Right renal pelvis (tissue), 4 donors: ENCODE results near the gene PPP2R2C. TPM values are rescaled to one million over a fixed set of nuclear protein-coding genes. Genes with fewer than 3 reads are reported as not detected.

Source experiments
- DNase-seq, 4 donors: peaks; one replicate each; pipeline ENCODE4 v3.0.0-alpha.2; 2013; ENCODE audit warnings: low read depth in 4 of 4, low spot score in 3 of 4, missing footprints in 1 of 4
- polyA plus RNA-seq, 4 donors: library from polyadenylated mRNA; unstranded; fragments of 120-200 nt; gene quantifications; one replicate each; pipeline ENCODE4 v1.2.1, GENCODE V29; 2013; ENCODE audit not compliant: insufficient read length in 4 of 4

PPP2R2C gene
- polyA plus RNA-seq, 4 donors = 0.30 to 0.71 (median 0.37) TPM

- DNase-seq = no peak
Measured at GRCh38 chr4:6294705-6295421, 177.6 kb downstream of the PPP2R2C start.

GRCh38 chr4:6293661-6294060 lies 178.8 kb downstream of the PPP2R2C start:
- DNase-seq = no peak

GRCh38 chr4:6293097-6293445 lies 179.3 kb downstream of the PPP2R2C start:
- no peak for DNase-seq

GRCh38 chr4:6292376-6293096 lies 179.9 kb downstream of the PPP2R2C start:
- no peak for DNase-seq

- no peak for DNase-seq
Measured at GRCh38 chr4:6291784-6292297, 180.6 kb downstream of the PPP2R2C start.

GRCh38 chr4:6290769-6291547 lies 181.5 kb downstream of the PPP2R2C start:
- no peak for DNase-seq

GRCh38 chr4:6290256-6290655 lies 182.2 kb downstream of the PPP2R2C start:
- DNase-seq = no peak

GRCh38 chr4:6288871-6289270 lies 183.5 kb downstream of the PPP2R2C start:
- no peak for DNase-seq

GRCh38 chr4:6288342-6288741 lies 184.1 kb downstream of the PPP2R2C start:
- no peak for DNase-seq

- no peak for DNase-seq
Measured at GRCh38 chr4:6287017-6287788, 185.2 kb downstream of the PPP2R2C start.

- no peak for DNase-seq
Measured at GRCh38 chr4:6283282-6283681, 189.1 kb downstream of the PPP2R2C start.

- DNase-seq = no peak
Measured at GRCh38 chr4:6282314-6282771, 190.1 kb downstream of the PPP2R2C start.

GRCh38 chr4:6281436-6282313 lies 190.7 kb downstream of the PPP2R2C start:
- DNase-seq = no peak

GRCh38 chr4:6280365-6280996 lies 191.9 kb downstream of the PPP2R2C start:
- DNase-seq = no peak

- DNase-seq = no peak
Measured at GRCh38 chr4:6279582-6280289, 192.7 kb downstream of the PPP2R2C start.

- DNase-seq = no peak
Measured at GRCh38 chr4:6278801-6279197, 193.6 kb downstream of the PPP2R2C start.

GRCh38 chr4:6277935-6278800 lies 194.2 kb downstream of the PPP2R2C start:
- no peak for DNase-seq
